DMS79 treated with DMSO at 0.1 percent for 48 hours (cell line): Measurements from ENCODE around the gene VHLL.
A peak's percentile ranks its signal among the peaks of the same experiment; 100 is the strongest.

ENCODE experiments used
- DNase-seq: peaks from one replicate; lab custom pipeline; 2025; lab: John Stamatoyannopoulos, UW

The VHLL gene

DNA sequence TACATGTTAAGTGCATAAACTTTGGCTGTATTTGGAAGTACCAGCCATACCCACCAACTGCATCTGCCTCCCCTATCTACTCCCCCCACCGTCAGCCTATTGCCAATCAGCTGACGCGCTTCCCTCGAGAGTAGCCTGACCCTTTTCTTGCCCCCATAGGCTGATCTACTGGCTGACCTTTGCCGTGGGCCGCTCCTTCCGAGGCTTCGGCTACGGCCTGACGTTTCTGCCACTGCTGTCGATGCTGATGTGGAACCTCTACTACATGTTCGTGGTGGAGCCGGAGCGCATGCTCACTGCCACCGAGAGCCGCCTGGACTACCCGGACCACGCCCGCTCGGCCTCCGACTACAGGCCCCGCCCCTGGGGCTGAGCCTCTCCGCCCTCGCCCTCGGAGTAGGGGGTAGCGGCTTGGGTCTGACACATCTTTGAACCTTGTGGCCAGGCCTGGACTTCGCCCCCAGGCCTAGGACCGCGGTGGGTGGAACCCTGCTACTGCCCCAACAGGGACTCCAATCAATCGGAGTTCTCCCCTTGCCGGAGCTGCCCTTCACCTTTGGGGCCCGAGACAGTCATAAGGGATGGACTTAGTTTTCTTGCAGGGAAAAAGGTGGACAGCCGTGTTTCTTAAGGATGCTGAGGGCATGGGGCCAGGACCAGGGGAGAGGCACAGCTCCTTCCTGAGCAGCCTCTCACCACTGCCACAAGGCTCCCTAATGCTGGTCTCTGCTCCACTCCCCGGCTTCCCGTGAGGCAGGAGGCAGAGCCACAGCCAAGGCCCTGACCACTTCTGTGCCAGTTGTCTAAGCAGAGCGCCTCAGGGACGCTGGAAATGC lies 7.7 kb downstream of the VHLL start:
- peak; percentile 51 for DNase-seq

DNA sequence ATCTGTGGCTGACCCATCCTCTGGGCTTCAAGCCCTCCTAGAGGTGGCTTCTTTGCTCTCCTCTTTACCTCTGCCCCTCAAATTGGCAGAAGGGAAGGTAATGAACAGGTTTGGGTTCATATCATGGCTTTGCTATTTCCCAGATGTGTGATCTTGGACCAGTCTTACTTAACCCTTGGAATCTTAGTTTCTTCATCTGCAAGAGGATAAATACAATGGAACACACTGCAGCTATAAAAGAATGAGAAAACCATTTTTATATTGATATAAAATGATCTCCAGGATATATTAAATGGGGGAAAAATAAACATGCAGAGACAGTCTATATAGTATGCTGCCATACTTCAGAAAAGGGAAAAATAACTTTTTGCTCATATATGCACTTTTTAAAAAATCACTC lies 9.2 kb downstream of the VHLL start:
- DNase-seq: no peak

DNA sequence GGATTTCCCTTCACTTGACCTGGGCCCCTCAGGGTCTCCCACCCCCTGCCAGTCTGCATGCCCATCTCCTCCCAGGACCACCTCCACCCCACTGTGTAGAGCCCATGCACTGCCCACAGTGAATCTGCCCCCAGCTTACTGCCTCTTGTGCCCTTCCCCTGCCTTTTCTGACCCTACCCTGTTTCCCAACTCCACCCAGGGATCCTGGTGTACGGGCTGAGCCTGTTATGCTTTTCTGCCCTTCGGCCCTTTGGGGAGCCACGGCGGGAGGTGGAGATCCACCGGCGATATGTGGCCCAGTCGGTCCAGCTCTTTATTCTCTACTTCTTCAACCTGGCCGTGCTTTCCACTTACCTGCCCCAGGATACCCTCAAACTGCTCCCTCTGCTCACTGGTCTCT lies 13.0 kb downstream of the VHLL start:
- DNase-seq: no peak

DNA sequence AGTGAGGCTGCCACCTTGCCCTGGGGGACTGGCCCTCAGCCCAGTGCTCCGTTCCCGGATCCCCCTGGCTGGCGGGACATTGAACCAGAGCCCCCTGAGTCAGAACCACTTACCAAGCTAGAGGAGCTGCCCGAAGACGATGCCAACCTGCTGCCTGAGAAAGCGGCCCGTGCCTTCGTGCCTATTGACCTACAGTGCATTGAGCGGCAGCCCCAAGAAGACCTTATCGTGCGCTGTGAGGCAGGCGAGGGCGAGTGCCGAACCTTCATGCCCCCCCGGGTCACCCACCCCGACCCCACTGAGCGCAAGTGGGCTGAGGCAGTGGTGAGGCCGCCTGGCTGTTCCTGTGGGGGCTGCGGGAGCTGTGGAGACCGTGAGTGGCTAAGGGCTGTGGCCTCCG lies 13.7 kb downstream of the VHLL start:
- no peak for DNase-seq

DNA sequence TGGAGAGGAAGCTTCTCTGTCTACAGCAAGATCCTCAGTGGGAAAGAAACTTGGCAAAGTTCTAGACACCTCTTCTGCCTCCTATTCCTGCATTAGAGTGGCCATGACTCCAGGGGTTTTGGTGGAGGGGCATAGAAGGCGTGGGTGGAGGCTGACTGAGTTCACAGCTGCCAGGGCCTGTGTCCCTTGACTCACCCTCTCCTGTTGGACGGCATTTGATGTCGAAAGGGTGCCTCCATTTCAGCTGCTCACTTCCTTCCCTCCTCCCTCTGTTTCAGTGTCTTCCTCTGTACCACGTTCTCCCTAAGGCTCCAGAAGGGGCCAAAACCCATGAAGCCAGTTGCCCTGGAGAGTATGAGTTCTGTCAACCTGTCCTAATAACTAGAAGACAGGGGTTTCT lies 14.3 kb downstream of the VHLL start:
- no peak for DNase-seq

DNA sequence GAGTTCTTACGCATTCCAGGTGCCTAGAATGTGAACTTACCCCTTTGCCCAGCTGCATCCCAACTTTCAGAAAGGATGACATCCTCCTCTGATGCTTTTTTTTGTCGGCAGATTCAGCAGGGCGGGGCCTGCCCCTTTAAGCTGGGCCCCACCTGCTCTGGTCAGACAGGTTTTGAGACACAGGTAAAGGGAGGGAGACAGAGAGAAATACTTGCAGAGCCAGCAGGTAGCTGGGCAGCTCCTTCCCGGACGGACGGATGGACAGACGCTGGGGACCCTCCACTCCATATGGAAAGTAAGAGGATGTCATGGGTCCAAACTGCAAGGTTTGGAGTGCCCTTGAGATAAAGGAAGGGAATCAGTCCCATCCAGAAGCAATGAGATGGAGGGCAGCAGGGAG lies 15.0 kb downstream of the VHLL start, which contains the start of gene TMEM79:
TSS of gene TMEM79 (plus strand) at position 214 of the 400 bp plus-strand sequence. CDS start 902 bp downstream, outside the sequence.
- DNase-seq: no peak

DNA sequence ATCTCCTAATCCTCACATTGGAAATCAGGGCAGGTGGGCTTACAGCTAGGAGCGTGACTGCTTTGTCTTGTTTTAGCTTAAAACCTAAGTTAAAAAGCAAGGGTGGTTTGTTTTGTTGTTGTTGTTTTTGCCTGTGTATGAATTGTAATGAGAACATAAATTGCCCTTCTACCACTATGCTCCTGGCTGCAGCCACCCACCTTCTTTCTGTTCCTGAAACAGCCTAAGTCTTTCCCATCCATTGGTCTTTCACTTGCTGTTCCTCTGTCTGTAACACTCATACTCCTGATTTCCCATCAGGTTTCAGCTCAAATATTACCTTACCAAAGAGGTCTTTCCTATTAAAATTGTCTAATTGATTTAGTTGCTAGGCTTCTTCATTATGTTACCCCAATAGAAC lies 15.6 kb downstream of the VHLL start:
- no peak for DNase-seq

DNA sequence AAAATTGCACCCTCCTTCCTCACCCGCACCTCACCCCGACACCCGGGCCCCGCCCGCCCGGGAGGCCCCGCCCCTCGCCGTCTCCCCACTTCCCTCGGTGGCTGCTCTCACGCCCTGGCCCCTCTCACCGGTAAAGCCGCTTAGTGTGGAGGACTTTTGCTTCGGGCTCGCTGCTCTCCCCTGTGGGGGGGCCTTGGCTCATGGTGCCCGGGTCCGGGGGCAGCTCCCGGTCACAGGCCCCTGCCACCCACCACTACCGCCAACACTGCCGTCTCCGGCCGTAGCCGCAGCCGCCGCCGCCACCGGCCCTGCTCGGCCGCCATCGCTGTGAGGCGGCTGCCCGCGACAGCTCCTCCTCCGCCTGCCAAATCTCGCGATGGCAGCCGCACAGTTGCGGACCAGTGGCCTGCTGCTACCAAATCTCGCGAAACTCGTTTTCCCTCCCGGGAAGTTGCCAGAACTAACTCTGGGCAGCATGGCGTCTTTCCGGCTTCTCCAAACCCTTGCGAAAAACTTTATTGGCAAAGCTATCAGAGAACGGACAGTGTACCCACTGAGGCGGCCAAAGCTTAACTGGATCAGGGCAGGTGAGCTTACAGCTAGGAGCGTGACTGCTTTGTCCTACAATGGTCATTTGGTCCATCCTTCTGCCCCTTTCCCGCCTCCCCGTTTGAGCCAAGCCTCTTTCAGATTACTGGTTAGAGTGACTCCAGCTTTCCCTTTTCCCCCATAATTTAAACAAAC lies 16.5 kb downstream of the VHLL start, which contains the start of gene SMG5:
TSS of gene SMG5 (minus strand) at position 347 of the 744 bp plus-strand sequence. CDS start at position 202, 145 bp downstream.
- peak; percentile 97 for DNase-seq

DNA sequence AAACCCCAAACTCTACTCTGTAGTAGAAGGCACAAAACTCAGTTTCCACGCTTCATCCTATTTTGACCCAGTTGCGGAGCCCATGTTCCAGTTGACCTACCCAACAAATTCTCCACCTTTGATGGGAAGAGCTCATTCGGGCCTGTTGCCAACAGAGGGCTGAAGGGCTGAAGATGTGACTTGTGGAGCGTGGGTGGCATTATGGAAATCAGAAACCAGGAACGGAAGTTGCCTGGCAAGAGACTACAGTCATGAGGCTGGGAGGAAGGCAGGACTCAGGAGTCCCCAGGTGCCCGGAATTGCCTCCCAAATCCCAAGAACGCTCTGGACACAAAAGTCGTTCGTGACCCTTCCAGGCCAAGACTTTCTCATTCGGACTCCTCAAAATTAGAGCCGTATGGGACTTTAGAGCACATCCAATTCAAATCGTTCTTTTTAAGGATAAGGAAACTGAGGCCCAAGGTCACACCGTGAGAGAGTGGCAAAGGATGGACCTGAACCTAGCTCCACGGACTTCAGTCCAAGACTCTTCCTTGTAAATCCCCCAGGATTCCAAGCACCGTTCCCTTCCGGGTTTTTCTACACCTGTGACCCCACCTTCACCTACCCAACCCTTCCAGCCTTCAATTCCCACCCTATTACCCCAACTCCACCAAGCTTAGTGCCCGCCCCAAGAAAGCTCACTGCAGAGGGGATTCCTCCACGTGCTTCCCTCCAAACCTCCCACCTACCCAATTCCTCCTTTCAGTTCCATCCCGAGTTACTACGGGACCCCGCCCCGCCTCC lies 17.2 kb downstream of the VHLL start:
- DNase-seq: peak; percentile 76

DNA sequence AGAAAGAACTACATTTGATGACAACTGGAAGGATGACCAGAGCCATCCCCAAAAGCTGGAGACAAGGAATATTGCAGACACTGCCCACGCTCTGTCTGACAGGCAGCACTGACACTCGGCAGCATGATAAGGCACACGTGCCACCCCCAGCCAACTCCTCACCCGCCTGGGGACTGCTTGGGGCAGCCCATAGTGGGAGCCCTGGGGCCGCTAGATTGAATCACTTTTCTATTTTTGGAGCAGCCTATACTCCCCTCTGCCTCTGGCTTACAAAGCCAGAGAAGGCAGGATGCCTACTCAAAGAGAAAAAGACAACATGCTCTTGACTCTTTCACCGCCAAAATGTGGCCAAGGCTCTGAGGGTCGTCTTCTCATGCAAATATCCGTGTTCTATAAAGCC lies 17.8 kb downstream of the VHLL start:
- no peak for DNase-seq

DNA sequence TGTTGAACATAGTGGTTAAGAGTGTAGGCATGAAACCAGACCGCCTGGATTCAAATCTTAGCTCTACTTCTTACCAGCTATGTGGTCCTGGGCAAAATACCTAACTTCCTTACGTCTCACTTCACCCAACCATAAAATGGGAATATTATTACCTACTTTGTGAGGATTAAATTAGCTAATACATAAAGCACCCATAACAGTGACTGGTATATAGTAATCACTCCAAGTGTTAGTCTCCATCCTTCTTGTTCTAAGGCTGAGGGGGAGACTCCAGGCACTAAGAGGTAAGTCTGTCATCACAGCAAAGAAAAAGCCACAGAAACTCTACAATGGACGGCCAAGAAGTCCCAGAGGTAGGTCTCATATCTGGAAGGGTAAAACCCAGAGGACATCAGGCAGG lies 19.3 kb downstream of the VHLL start:
- DNase-seq: no peak

DNA sequence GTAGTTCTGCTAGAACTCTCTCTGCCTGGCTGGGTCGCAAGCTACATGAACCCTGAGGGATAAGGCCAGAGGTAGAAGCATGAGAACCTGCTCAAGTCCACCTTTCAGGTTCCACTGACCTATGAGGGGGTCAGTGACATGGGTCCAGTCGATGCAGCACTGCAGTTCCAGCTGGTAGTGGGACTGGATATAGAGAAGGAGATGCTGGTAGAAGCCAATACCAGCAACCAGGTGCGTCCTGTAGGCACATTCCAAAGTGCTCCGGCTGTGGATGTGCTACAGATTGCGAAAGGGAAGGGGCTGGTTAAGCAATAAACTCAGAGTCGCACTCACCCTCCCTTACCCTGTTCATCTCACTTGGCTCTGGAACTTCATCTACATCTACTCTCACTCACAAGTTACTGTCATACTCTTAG lies 22.1 kb downstream of the VHLL start:
- no peak for DNase-seq

DNA sequence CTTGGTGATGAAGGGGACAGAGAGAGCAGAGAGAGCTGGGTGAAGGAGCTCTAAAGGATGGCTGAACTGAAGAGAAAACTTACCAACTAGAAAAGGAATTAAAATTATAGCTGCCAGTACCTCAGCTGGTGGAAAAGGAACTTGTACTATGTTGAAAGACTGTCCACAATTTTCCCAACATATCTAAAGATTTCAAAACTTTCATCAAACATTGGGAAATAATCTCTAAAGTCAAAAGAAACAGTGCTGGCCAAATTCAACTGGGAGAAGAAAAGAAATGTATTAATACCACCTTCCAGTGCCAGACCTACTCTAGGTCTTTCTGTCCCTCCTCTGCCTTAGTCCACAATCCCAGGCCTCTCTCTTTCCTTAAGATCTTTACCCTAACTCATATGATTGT lies 22.6 kb downstream of the VHLL start:
- DNase-seq: no peak

DNA sequence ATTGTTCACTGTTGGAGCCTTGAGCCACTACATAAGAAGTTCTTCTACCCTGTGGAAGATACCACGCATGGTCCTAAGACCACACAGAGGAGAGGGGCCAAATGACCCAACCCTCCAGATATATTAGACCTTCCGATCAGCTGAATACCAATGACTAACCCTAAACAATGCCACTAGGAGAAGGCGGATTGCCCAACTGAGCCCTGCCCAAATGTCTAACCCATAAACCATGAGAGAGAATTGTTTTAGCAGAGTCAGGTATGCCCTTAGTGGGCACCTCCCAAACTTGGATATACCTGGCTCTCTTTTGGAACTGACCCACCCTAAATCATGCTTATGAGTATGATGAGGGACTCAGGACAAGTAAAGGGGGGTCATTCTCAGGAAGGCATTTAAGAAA lies 28.8 kb downstream of the VHLL start:
- DNase-seq: no peak

DNA sequence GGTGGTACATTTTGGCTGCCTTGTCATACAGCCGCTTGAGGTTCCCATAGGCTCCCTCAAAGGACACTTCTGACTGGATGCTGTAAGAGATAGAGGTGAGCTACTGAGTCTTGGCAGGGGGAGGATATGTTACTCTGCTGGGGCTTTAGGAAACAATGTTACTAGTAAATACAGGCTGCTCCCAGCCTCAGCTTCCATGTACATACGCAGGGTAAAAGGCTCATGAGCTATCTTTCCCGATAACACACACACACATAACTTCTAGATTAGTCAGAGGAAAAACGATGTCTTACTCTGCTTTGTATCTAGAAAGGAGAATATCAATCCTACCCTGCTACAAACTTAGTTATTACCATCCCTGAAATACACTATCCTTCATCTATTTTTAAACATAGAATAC lies 30.8 kb downstream of the VHLL start:
- no peak for DNase-seq

DNA sequence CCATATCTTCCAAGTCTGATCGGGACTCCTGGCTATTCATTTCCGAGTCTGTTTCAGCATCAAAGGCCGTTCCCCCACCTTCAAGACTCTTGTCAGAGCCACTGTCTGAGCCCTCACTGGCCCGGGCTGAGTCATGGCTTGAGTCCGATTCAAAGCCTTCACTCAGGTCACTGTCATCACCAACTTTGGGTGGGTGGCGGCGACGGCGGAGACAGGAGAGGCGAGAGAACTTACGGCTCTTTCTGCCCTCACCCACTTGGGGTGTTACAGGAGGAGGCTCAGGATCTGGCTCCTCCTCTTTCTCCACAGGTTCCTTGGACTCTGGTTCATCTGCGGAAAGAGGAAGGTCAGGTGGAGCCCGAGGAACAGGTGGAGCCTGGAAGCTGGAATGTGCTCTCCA lies 33.1 kb downstream of the VHLL start:
- DNase-seq: no peak

DNA sequence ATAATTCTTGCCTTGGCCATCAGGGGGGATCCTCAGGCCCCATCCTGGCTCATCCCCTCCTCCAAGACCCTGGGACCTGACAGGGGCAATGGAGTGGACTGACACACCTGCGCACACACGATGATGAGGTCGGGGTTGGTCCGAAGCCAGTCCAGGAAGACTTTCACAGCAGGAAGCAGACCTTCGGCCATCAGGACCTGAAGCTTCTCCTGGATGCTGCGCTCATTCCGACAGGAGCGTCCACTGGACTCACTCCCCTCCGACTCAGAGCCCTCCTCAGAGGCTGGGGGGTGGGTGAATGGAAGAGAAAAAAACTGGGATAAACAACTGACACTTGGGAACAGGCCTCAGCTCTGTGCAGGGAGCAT lies 35.8 kb downstream of the VHLL start:
- no peak for DNase-seq

DNA sequence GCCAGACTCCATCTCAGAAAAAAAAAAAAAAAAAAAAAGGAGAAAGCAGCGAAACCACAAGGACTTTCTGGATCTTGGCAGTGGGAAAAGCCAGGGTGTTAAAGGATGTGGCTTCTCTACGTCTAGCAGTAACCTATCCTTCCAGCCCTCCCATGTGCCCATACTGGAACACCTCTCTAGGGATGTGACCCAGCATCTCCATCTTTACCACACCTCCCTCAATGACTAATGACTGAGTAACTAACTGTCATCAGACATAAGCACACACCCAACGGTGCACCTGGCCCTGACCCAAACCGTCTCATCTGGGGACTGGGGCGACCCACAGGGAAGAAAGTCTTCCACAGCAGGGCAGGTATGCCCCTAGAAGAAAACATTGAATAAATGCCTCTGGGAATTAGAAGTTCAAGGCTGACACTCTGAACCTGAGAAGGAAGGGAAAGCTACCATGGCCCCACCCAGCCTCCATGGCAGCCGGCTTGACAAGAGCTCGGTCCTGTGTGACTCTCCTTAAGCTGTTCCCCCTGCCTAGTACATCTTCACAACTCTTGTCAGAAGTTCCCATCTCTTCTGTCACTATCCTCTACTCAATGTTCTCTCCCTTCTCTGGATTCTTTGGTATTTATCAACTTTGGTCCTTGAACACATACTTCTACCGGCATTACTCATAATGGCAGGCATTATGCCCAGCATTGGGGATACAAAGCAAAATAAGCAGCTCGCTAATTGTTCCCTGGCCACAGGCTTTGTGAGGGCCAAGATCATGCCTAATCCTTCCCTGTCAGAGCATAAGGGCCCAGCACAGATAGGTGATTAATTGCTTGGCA lies 36.4 kb downstream of the VHLL start:
- no peak for DNase-seq

DNA sequence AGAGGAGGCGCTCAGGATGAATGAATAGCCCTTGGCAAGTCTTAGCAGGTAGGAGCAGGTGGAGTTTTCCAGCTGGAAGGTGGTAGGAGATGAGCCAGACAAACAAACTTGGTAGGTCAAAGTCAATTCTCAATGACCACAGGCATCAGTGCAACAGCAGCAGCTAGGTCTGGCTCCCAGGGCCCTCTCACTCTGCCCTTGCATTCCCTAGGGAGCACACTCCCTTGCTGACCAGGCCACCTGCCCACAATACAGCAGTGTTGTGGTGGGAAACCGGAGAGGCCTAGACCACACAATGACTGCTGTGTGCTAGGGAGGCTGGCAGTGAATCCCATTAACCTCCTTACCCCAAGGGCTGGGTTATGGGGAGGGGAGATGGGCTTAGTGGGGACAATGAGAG lies 38.2 kb downstream of the VHLL start:
- no peak for DNase-seq

DNA sequence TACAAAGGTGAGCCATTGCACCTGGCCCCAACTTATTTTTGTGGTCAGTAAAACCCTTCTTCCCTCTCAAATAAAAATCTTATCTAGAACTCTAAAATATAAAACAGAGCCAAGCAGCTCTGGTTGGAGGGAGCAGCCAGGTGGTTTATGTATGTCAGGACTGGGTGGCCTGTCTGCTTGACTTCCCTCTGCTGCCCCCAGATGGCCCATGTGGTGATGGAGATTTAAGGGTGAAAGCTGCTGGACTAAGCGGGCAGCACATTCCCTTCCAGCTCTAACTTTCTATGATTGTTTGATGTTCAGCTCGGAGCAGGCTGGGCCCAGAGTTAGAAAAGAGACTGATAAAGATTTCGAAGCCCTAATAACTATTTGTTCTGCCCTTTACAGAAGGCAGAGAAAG lies 39.3 kb downstream of the VHLL start:
- no peak for DNase-seq

DNA sequence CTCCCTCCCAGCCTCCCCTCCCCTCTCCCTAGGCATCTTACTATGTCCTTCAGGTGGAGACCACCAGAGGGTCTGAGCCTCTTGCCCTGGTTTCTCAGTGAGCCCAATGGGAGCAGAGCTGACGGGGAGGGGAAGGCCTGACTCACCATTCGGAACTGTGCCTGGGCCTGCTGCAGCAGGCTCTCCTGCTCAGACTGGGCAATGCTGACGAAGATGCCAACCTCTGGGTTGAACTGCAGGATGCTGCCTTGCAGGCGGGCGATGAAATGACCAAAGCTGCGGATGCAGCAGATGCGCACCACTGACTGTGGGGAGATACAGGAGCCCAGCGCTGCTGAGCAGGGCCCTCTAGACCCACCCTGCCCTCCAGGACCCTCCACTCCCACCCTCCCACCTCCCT lies 40.2 kb downstream of the VHLL start:
- DNase-seq: no peak

DNA sequence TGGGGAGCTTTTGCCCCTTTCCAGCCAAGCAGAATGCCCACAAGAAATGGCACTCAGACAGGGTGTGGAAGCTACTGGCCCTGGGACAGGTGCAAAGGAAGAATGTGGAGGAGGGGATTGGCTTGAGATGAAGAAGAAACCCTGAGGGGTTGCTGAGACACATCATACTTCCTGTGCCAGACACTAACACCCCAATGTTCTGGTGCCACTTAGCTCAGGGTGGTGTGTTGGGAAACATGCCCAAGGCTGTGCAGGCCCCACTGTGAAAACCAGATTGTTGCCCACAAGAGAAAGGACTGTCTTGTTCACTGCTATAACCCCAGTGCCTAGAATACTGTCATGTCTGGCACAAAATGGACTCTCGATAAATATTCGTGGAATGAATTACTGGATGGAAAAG lies 41.4 kb downstream of the VHLL start:
- no peak for DNase-seq
